Caco-2 (cell line): ENCODE measurements around the gene MFSD6. TPM values are rescaled to one million over a fixed set of nuclear protein-coding genes. Genes with fewer than 3 reads are reported as not detected.
"Not testable (repeated sequence)": the region's sequence is repeated elsewhere in the genome, so short reads cannot be mapped to it uniquely, and the experiment has no call there.

ENCODE experiments used
- BruUV-seq: library from RNA; stranded (reverse); fragments of 400-500 nt; replicated peaks from 2 replicates; lab custom pipeline; 2021; lab: Mats Ljungman, UMichigan
- CTCF ChIA-PET: fragments of 300-600 bp; sonication (Branson Sonifier 250); formaldehyde crosslinking; loops from one replicate; lab custom pipeline; 2022; ENCODE audit warnings: antibody characterized with exemption; lab: Charles Lee
- POLR2A ChIA-PET: fragments of 300-600 bp; sonication (Branson Sonifier 250); formaldehyde crosslinking; loops from one replicate; lab custom pipeline; 2022; ENCODE audit warnings: antibody characterized with exemption; lab: Charles Lee
- DNase-seq, 2 experiments: peaks; one replicate each; pipeline versions ENCODE4 v3.0.0 to v3.0.0-alpha.2; 2020 to 2022
- H3K27me3 ChIP-seq: replicated peaks from 2 replicates; pipeline ENCODE4 v1.6.0; 2011; ENCODE audit warnings: low read length; ENCODE audit not compliant: control insufficient read depth, insufficient read depth
- H3K36me3 ChIP-seq: 2 replicates; pipeline ENCODE4 v1.5.1; 2011; ENCODE audit warnings: low read length; ENCODE audit not compliant: control insufficient read depth, insufficient read depth
- H3K4me1 ChIP-seq: fragments of 250-450 bp; sonication (Bioruptor Pico); 2 replicates; pipeline ENCODE4 v1.5.1; 2020; ENCODE audit warnings: mild to moderate bottlenecking
- H3K4me3 ChIP-seq: 2 replicates; pipeline ENCODE4 v1.5.1; 2011; ENCODE audit warnings: low read depth, mild to moderate bottlenecking, control low read depth, low read length
- H3K9me3 ChIP-seq: fragments of 250-450 bp; sonication (Bioruptor Pico); 2 replicates; pipeline ENCODE4 v1.5.1; 2020; ENCODE audit warnings: mild to moderate bottlenecking, moderate library complexity
- H3K27ac Mint-ChIP-seq: one replicate; pipeline ENCODE4 v1.8.0; 2022; ENCODE audit warnings: mixed read lengths; ENCODE audit not compliant: unreplicated experiment
- H3K27me3 Mint-ChIP-seq: one replicate; pipeline ENCODE4 v1.8.0; 2022; ENCODE audit warnings: mixed read lengths; ENCODE audit not compliant: insufficient read depth, unreplicated experiment
- H3K36me3 Mint-ChIP-seq: one replicate; pipeline ENCODE4 v1.8.0; 2022; ENCODE audit warnings: mild to moderate bottlenecking, mixed read lengths; ENCODE audit not compliant: insufficient read depth, unreplicated experiment
- H3K4me1 Mint-ChIP-seq: one replicate; pipeline ENCODE4 v1.8.0; 2022; ENCODE audit warnings: low read depth, mixed read lengths; ENCODE audit not compliant: unreplicated experiment
- H3K4me3 Mint-ChIP-seq: one replicate; pipeline ENCODE4 v1.8.0; 2022; ENCODE audit warnings: mild to moderate bottlenecking, moderate library complexity, mixed read lengths; ENCODE audit not compliant: unreplicated experiment
- H3K9me3 Mint-ChIP-seq: one replicate; pipeline ENCODE4 v1.8.0; 2022; ENCODE audit warnings: mixed read lengths; ENCODE audit not compliant: unreplicated experiment
- CTCF ChIP-seq, 2 experiments: fragments of 200-600 bp in 1 of 2; IDR thresholded peaks; 1 replicate in 1 of 2; 2 replicates in 1 of 2; pipeline versions ENCODE4 v1.5.1 to v1.8.0; 2011 to 2022; ENCODE audit warnings: antibody characterized with exemption in 1 of 2, control low read depth in 1 of 2, inconsistent platforms in 1 of 2, low read depth in 1 of 2, low read length in 1 of 2, mild to moderate bottlenecking in 1 of 2, moderate library complexity in 1 of 2; ENCODE audit not compliant: insufficient read depth in 1 of 2, severe bottlenecking in 1 of 2, unreplicated experiment in 1 of 2
- intact Hi-C: fragments of 100-400 bp; cut with micrococcal nuclease; formaldehyde crosslinking; loops from one replicate; pipeline ENCODE4 v1.10.0; 2022; ENCODE audit not compliant: unreplicated experiment
- total RNA-seq: library from RNA; stranded (reverse); gene quantifications from 2 replicates; pipeline ENCODE4 v1.2.3, GENCODE V29; 2022

The MFSD6 gene
- total RNA-seq, 1 experiment from 2014 or later = 11.1 TPM

GRCh38 chr2:190507135-190507534, 99.0 kb downstream of the MFSD6 start:
- Histone ChIP-seq H3K9me3 (no peaks in the 10 kb centered on the region), H3K36me3 (no peaks in the 10 kb centered on the region; the same call in 1 of the 2 replicates), H3K4me1 (no peaks in the 10 kb centered on the region), H3K4me3 (no peak overlapping the region), H3K27me3 (no peaks in the 10 kb centered on the region)
- ChIA-PET POLR2A (no interaction called here), CTCF (no interaction called here)
- no peaks in the 10 kb centered on the region for H3K4me1 Mint-ChIP-seq
- H3K9me3 Mint-ChIP-seq = no peaks in the 10 kb centered on the region
- no peak for TF ChIP-seq CTCF (IDR thresholded peaks at IDR 0.05; ENCODE audit: insufficient read depth in 1 of 2, low read depth in 1 of 2, low read length in 1 of 2, severe bottlenecking in 1 of 2, unreplicated experiment in 1 of 2)
- no peak overlapping the region for H3K4me3 Mint-ChIP-seq
- no peak overlapping the region for H3K27ac Mint-ChIP-seq
- TSS peak; percentile 6 for BruUV-seq
- no peaks in the 10 kb centered on the region for H3K36me3 Mint-ChIP-seq
- H3K27me3 Mint-ChIP-seq = no peaks in the 10 kb centered on the region
- intact Hi-C loops = no loop called here
- no peak for DNase-seq

GRCh38 chr2:190509895-190510294, 101.7 kb downstream of the MFSD6 start:
- H3K36me3 Mint-ChIP-seq = peaks cover 17% of the 10 kb centered on the region
- H3K27me3 ChIP-seq, H3K4me1 ChIP-seq, H3K4me3 Mint-ChIP-seq, H3K4me1 Mint-ChIP-seq, DNase-seq, BruUV-seq, H3K9me3 Mint-ChIP-seq, H3K9me3 ChIP-seq, H3K36me3 ChIP-seq, POLR2A ChIA-PET, H3K4me3 ChIP-seq, H3K27me3 Mint-ChIP-seq, H3K27ac Mint-ChIP-seq: not testable (repeated sequence)
- CTCF ChIA-PET = interaction anchor here (0.6 kb wide), 1 partner anchor 179 kb away, joined by 3 read pairs; no protein-coding TSS in a partner anchor
- intact Hi-C loops = loop anchor here (2.0 kb wide), 1 partner anchor 175 kb away; no protein-coding TSS in a partner anchor

- no peaks in the 10 kb centered on the region; the same call in 1 of the 2 replicates for H3K36me3 ChIP-seq
- intact Hi-C loops = loop anchor here (1.0 to 2.0 kb wide), 4 partner anchors 128 to 422 kb away; no protein-coding TSS in a partner anchor
- H3K27me3 ChIP-seq = no peaks in the 10 kb centered on the region
- no TSS peak for BruUV-seq
- H3K4me3 Mint-ChIP-seq = no peak overlapping the region
- no peaks in the 10 kb centered on the region for H3K4me1 ChIP-seq
- no peaks in the 10 kb centered on the region for H3K4me1 Mint-ChIP-seq
- ChIA-PET CTCF (no interaction called here), POLR2A (no interaction called here)
- H3K36me3 Mint-ChIP-seq = peaks cover 17% of the 10 kb centered on the region
- no peak overlapping the region for H3K27ac Mint-ChIP-seq
- no peaks in the 10 kb centered on the region for H3K27me3 Mint-ChIP-seq
- no peaks in the 10 kb centered on the region for H3K9me3 Mint-ChIP-seq
- peak in 1 of 2 experiments; percentile 36 for DNase-seq
- no peak overlapping the region for H3K4me3 ChIP-seq
- no peaks in the 10 kb centered on the region for H3K9me3 ChIP-seq
- TF ChIP-seq CTCF (IDR thresholded peaks at IDR 0.05; ENCODE audit: insufficient read depth in 1 of 2, low read depth in 1 of 2, low read length in 1 of 2, severe bottlenecking in 1 of 2, unreplicated experiment in 1 of 2) = peak; percentile 42 to 60
These were observed 102.9 kb downstream of the MFSD6 start for GRCh38 chr2:190511104-190511503.
